Measurements from ENCODE around the gene CORO2A. TPM values are rescaled to one million over a fixed set of nuclear protein-coding genes. Genes with fewer than 3 reads are reported as not detected.

CORO2A gene
- total and polyA plus RNA-seq, 2 of the 8 experiments (the other 6 are each of a cell fraction or from before 2014, with no cell fraction given) = 13.7 to 27.9 TPM

DNA sequence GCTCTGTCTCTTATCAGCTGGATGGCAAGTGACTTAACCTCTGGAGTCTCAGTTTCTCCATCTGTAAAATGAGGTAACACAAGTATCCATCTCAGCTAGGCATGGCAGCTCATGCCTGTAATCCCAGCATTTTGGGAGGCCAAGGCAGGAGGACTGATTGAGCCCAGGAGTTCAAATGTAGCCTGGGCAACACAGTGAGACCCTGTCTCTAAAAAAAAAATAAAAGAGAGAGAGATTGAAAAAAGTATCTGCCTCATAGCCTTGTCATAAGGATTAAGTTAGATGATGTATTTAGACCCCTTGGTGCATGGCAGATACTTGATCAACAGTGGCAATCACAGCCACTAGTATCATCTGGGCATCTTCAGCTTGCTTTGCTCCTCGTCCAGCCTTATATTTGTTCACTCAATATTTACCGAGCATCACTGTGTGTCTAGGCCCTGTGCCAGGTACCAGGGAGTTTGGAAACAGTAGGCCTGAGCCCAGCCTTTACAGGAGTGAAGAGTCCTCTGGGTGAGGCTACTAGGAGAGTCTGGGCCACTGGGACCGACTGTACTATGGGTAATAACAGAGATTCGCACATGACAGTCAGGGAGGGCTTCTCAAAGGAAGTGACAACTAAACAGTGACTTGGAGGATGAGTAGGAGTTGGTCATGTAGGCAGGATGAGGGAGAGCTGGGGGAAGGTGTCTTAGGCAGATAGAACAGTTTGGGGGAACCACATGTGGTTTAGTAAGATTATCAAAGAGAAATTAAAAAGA lies 34.2 kb downstream of the CORO2A start (continued):
- TF ChIP-seq, protein P1, sequence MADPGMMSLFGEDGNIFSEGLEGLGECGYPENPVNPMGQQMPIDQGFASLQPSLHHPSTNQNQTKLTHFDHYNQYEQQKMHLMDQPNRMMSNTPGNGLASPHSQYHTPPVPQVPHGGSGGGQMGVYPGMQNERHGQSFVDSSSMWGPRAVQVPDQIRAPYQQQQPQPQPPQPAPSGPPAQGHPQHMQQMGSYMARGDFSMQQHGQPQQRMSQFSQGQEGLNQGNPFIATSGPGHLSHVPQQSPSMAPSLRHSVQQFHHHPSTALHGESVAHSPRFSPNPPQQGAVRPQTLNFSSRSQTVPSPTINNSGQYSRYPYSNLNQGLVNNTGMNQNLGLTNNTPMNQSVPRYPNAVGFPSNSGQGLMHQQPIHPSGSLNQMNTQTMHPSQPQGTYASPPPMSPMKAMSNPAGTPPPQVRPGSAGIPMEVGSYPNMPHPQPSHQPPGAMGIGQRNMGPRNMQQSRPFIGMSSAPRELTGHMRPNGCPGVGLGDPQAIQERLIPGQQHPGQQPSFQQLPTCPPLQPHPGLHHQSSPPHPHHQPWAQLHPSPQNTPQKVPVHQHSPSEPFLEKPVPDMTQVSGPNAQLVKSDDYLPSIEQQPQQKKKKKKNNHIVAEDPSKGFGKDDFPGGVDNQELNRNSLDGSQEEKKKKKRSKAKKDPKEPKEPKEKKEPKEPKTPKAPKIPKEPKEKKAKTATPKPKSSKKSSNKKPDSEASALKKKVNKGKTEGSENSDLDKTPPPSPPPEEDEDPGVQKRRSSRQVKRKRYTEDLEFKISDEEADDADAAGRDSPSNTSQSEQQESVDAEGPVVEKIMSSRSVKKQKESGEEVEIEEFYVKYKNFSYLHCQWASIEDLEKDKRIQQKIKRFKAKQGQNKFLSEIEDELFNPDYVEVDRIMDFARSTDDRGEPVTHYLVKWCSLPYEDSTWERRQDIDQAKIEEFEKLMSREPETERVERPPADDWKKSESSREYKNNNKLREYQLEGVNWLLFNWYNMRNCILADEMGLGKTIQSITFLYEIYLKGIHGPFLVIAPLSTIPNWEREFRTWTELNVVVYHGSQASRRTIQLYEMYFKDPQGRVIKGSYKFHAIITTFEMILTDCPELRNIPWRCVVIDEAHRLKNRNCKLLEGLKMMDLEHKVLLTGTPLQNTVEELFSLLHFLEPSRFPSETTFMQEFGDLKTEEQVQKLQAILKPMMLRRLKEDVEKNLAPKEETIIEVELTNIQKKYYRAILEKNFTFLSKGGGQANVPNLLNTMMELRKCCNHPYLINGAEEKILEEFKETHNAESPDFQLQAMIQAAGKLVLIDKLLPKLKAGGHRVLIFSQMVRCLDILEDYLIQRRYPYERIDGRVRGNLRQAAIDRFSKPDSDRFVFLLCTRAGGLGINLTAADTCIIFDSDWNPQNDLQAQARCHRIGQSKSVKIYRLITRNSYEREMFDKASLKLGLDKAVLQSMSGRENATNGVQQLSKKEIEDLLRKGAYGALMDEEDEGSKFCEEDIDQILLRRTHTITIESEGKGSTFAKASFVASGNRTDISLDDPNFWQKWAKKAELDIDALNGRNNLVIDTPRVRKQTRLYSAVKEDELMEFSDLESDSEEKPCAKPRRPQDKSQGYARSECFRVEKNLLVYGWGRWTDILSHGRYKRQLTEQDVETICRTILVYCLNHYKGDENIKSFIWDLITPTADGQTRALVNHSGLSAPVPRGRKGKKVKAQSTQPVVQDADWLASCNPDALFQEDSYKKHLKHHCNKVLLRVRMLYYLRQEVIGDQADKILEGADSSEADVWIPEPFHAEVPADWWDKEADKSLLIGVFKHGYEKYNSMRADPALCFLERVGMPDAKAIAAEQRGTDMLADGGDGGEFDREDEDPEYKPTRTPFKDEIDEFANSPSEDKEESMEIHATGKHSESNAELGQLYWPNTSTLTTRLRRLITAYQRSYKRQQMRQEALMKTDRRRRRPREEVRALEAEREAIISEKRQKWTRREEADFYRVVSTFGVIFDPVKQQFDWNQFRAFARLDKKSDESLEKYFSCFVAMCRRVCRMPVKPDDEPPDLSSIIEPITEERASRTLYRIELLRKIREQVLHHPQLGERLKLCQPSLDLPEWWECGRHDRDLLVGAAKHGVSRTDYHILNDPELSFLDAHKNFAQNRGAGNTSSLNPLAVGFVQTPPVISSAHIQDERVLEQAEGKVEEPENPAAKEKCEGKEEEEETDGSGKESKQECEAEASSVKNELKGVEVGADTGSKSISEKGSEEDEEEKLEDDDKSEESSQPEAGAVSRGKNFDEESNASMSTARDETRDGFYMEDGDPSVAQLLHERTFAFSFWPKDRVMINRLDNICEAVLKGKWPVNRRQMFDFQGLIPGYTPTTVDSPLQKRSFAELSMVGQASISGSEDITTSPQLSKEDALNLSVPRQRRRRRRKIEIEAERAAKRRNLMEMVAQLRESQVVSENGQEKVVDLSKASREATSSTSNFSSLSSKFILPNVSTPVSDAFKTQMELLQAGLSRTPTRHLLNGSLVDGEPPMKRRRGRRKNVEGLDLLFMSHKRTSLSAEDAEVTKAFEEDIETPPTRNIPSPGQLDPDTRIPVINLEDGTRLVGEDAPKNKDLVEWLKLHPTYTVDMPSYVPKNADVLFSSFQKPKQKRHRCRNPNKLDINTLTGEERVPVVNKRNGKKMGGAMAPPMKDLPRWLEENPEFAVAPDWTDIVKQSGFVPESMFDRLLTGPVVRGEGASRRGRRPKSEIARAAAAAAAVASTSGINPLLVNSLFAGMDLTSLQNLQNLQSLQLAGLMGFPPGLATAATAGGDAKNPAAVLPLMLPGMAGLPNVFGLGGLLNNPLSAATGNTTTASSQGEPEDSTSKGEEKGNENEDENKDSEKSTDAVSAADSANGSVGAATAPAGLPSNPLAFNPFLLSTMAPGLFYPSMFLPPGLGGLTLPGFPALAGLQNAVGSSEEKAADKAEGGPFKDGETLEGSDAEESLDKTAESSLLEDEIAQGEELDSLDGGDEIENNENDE (IDR thresholded peaks at IDR 0.05; ENCODE audit: insufficient replicate concordance, low read length) = no peak
- TF ChIP-seq SP1 (IDR thresholded peaks at IDR 0.05; ENCODE audit: low read depth, low read length) (no peak), ASH2L (IDR thresholded peaks at IDR 0.05; ENCODE audit: low read length) (no peak), CHD1 (IDR thresholded peaks at IDR 0.05; ENCODE audit: low read depth, low read length) (no peak), POLR2AphosphoS5 (IDR thresholded peaks at IDR 0.05; ENCODE audit: low read depth, low read length) (no peak), CREB1 (IDR thresholded peaks at IDR 0.05) (no peak), BCL11A (IDR thresholded peaks at IDR 0.05; ENCODE audit: low read depth in 2 of 2, low read length in 2 of 2) (no peak), JUND (IDR thresholded peaks at IDR 0.05; ENCODE audit: low read length) (no peak)
